Upper lobe of left lung (tissue), 4 donors: ENCODE measurements around the gene PAK2.

Source experiments
- EP300 ChIP-seq, 4 donors: sonication (generic); formaldehyde crosslinking; IDR thresholded peaks; one replicate each; pipeline ENCODE4 v1.5.1; 2017; ENCODE audit warnings: antibody characterized with exemption in 4 of 4, control low read depth in 2 of 4
- POLR2A ChIP-seq, 4 donors: fragments of 450-650 bp; IDR thresholded peaks; one replicate each; pipeline ENCODE4 v1.5.1; 2016 to 2017; ENCODE audit warnings: antibody characterized with exemption in 4 of 4, mild to moderate bottlenecking in 2 of 4
- POLR2AphosphoS5 ChIP-seq, 2 donors: sonication (generic); formaldehyde crosslinking; IDR thresholded peaks; one replicate each; pipeline ENCODE4 v1.5.1; 2017; ENCODE audit warnings: antibody characterized with exemption in 2 of 2
- TF ChIP-seq, protein P1 (sequence below), 6 experiments: fragments of 450-650 bp in 4 of 6; fragments of 200-600 bp in 2 of 6; sonication (generic) in 2 of 6; IDR thresholded peaks; one replicate each; pipeline ENCODE4 v1.5.1; 2016 to 2019; ENCODE audit warnings: antibody characterized with exemption in 6 of 6

DNA sequence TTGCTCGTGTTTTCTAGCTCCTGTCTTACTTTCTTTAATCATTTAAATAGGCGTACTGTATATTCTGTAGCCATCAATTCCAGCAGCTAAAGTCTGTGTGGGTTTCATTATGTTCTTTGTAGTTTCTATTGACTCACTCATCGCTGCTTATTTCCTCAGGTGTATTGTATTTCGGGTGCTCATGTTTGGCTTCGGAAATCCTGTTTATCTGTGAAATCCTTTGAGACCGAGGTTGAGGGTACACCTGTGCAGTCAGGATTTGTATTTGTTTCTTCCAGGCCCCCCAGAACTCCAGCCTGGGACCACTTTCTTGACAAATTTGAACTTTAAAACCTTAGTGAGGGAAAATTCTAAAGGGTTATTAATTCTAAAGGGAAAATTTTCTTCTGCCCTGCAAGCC is 2.0 kb upstream of the PAK2 start:
- TF ChIP-seq, protein P1, sequence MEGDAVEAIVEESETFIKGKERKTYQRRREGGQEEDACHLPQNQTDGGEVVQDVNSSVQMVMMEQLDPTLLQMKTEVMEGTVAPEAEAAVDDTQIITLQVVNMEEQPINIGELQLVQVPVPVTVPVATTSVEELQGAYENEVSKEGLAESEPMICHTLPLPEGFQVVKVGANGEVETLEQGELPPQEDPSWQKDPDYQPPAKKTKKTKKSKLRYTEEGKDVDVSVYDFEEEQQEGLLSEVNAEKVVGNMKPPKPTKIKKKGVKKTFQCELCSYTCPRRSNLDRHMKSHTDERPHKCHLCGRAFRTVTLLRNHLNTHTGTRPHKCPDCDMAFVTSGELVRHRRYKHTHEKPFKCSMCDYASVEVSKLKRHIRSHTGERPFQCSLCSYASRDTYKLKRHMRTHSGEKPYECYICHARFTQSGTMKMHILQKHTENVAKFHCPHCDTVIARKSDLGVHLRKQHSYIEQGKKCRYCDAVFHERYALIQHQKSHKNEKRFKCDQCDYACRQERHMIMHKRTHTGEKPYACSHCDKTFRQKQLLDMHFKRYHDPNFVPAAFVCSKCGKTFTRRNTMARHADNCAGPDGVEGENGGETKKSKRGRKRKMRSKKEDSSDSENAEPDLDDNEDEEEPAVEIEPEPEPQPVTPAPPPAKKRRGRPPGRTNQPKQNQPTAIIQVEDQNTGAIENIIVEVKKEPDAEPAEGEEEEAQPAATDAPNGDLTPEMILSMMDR (IDR thresholded peaks at IDR 0.05): no peak
- TF ChIP-seq POLR2A (IDR thresholded peaks at IDR 0.05): no peak
- no peak for TF ChIP-seq POLR2AphosphoS5 (IDR thresholded peaks at IDR 0.05)
- no peak for TF ChIP-seq EP300 (IDR thresholded peaks at IDR 0.05)
